Right renal pelvis (tissue), 4 donors: ENCODE measurements around the gene FAM118B. TPM values are rescaled to one million over a fixed set of nuclear protein-coding genes. Genes with fewer than 3 reads are reported as not detected.

Experiments
- DNase-seq, 4 donors: peaks; one replicate each; pipeline ENCODE4 v3.0.0-alpha.2; 2013; ENCODE audit warnings: low read depth in 4 of 4, low spot score in 3 of 4, missing footprints in 1 of 4
- polyA plus RNA-seq, 4 donors: library from polyadenylated mRNA; unstranded; fragments of 120-200 nt; gene quantifications; one replicate each; pipeline ENCODE4 v1.2.1, GENCODE V29; 2013; ENCODE audit not compliant: insufficient read length in 4 of 4

Gene FAM118B
- polyA plus RNA-seq, 4 donors = 27.3 to 32.9 (median 30.9) TPM

DNA sequence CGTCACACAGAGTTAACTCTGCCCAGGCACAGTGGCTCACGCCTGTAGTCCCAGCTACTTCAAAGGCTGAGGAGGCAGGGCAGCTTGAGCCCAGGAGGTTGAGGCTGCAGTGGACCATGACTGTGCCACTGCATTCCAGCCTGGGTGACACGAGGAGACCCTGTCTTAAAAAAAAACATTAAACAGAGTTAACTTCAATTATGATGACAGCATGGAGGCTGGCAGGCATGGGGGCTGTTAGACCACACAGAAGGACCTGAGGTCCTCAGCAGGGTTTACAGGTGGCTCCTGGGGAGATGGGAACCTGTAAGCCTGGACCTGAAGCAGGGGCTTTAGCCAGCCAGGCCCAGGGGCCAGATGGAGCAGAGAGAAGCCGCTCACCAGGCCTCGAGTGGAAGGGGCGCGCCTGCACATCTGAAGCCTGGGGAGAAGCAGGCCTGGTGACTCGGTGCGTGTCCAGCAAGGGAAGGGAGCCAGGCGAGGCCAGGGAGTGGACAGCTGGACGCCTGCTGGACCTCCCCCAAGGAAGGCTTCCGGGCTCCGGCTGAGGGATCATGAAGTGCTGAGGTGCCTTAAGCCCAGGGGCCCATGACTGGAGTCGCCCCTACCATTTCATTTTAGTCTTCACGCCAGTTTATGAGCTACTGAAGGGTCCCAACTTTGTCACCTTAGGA is 25.4 kb upstream of the FAM118B start:
- no peak for DNase-seq

DNA sequence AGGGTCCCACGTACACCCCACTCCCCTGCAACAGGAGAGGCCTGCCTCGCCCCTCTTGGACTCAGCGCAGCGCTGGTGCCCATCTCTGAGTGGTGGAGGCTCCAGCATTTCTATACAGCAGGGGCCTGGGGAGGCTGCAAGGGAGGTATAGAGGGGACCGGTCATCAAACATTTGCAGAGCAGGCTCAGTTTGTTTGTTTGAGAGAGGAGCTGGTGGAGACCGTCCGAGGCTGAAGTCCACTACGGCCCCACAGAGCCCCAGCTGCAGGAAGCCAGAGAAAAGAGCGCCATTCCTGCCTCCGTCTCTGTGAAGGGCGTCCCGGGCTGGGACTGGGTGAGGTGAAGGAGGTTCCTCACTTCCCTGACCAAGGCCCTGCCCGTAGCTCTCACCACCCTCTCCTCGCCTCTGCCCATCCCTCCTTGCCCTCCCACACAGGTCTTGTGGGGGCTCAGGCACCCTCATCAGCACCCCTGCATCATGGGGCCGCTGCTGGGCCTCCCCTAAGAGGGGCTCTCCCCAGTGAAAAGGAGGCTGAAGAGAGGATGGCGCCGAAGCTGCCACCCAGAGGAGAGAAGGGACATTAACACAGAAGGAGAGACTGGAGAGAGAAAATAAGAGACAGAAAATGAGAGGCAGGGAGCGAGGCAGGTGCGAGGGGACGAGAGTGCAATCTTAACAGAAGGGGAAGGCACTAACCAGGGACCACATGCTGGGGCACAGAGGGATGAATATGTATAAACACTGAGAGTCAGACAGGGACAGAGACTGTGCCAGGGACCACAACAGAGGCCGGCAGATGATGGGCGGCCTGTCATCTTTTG is 24.7 kb upstream of the FAM118B start:
- DNase-seq = no peak

DNA sequence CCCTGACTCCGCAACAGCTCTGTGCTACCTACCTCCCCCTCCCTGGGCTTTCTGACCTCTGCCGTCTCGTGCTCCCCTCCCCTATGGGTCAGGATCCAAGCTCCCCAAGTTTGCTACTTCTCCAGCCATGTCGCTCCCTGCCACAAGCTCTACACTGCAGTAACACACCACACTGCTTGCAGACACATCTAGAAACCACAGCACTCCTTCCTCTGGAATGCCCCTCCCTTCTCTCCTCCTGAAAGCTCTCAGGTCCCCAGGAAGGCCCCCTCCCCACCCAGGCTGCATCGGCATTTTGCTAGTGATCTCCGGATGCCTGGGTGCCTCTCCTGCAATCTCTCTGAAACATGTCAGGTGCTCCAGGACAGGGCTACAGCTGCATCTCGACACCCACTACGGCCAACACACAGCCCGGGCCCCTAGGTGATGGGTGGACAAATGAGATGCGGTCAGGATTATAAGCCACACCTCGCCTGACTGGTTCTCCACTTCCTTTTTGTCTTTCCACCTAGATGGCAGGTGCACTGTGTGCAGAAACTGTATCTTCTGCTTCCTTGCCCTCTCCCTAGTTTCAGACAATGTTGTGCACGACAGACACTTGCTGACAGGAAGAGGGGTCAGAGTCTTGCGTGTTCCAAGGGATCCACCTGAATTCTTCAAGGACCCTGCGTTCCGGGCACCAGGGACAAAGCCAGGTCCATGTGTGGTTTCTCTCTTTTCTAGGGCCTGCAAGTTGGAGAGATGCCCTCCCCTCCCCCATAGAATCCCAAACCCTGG is 23.1 kb upstream of the FAM118B start:
- DNase-seq = no peak

DNA sequence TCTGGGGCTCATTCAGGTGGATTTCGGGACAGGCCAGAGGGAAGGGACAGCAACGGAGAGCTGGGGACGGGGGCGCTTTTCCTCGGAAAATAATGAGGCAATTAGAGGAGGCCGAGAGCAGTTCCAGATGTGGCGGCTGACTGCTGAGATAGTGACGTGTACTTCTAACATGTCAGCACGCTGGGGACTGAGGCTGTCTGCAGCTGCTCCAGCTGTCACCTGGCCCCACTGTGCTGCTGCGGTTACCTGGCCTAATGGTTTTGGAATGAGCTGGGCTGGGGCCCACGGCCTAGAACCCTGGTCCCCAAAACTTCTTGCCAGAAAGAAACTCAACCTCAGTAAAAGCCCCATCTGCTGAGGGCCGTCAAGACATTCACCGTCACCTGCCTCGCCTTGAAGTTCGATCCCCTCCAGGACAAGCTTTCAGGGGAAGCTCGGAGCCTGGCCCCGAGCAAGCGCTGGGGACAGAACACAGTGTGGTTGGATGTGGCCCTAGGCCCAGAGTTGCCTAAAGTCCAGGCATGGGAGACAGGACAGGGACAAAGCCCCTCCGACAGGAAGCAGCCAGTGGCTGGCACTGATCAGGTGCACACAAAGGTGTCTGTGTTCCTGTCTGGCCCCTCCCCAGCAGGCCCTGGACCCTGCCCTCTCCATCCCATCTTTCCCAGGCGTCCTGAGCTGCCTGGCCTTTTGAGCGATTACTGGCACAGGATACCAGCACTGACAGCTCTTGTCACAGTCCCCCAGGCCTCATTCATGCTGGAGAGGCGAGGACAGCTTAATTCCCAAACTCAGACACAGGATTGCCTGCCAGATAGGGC is 22.3 kb upstream of the FAM118B start:
- no peak for DNase-seq

DNA sequence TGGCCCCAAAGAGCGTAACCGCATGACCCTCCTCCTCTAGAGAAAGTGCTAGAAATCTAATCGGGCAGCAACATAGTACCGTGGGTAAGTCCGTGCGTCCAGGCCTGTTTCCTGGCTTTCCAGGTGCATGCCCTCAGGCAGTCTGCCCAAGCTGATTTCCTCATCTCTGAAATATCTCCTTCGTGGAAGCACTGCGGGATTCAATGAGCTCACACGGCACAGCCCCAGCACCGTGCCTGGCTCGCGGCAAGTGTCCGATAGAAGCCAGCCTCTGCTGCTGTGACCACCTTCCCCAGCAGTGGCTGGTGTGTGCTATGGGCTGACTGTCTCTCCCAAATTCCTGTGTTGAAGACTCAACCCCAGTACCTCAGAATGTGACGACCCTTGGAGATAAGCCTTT is 20.8 kb upstream of the FAM118B start:
- no peak for DNase-seq

DNA sequence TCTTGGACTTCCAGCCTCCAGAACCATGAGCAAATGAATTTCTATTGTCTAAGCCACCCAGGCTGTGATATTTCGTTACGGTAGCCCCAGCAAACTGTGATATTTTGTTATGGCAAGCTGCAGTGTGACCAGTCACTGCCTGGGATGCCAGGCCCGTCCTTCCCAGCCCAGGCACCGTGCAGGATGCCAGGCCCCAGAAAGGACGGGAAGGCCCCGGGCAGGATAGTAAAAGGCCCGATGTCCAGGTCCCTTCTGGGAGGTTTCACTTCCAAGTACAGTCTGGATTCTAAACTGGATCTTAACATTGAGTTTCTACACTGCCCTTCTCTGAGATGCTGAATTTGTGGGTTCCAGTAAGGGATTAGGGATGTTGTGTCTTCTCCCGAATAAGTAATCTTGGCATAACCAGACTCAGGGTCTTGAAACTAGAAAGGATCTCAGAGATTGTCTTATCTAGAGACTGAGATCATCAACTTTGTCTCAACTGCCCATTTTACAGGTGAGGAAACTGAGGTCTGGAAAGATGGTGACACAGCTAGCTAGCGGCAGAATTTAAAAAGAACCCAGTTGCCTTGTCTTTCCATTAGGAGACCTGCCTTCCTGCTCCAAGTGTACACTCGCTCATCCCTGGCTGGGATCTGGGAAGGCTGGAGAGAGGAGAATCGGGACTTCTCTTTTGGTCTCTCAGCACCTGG is 20.1 kb upstream of the FAM118B start:
- DNase-seq = no peak

DNA sequence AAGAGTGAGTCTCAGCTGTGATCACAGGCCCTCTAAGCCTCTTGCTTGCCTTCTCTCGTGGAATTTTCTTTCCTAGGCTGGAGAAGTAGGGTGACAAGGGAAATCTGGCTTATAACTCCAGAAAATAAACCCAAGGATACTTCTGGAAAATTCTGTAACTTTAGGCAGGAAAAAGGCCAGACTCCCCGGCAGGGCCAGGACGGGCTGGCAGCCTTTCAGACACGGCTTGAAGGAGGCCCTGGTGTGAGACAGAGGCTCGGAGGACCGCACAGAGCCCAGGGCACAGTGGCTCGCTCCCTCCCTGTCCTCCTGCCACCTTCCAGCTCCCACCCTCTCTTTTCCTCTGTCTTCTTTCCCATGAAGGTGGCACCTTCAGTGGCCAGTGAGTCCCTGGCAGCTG is 19.2 kb upstream of the FAM118B start:
- DNase-seq = no peak

DNA sequence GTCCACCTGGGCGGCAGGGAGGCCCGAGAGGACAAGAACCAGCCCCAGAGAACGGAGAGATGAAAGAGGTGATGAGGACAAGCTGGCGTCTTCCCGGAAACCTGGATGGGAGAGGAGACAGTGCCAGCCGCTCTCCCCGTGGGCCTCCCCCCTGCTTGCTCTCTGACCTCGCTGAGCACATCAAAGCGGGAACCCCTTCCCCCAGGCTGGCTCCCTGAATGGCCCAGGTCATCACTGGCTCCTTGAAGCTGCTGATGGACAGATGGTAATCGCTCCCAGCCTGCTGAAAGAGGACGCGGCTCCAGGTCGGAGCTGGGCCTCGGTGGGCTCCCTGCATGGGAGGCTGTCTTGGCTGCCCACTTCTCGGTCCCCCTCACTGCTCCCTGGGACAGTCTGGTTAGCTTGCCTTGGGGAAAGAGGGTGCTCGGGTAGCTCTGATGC is 18.5 kb upstream of the FAM118B start:
- no peak for DNase-seq

DNA sequence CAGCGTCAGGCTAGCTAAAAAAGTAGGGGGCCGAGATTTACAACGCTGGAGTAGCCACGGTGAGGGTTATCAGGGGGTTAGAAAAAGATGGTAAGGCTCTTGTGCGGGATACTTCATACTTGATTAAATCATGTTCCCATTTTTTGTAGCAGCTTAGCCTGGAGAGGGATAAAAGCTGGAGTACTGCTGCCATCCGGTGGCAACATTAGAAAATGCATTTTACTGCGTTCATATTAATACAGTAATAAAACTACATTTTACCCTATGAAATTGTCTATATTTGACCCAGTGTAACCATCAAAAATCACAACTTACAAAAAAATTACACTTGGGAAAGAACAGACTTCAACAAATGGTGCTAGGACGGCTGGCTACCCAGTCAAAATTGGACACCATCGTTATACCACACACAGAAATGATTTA is 17.4 kb upstream of the FAM118B start:
- no peak for DNase-seq

DNA sequence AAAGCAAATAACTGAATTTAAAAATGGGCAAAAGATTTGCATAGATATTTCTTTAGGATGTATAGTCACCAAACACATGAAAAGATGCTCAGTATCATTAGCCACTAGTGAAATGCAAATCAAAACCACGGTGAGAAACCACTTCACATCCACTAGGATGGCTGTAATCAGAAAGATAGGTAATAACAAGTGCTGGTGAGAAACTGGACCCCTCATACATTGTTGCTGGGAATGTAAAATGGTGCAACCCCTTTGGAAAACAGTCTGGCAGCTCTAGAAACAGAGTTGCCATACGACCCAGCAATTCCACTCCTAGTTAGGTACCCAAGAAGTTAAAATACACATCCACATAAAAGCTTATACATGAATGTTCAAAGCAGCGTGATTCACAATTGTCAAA is 16.5 kb upstream of the FAM118B start:
- DNase-seq = no peak

DNA sequence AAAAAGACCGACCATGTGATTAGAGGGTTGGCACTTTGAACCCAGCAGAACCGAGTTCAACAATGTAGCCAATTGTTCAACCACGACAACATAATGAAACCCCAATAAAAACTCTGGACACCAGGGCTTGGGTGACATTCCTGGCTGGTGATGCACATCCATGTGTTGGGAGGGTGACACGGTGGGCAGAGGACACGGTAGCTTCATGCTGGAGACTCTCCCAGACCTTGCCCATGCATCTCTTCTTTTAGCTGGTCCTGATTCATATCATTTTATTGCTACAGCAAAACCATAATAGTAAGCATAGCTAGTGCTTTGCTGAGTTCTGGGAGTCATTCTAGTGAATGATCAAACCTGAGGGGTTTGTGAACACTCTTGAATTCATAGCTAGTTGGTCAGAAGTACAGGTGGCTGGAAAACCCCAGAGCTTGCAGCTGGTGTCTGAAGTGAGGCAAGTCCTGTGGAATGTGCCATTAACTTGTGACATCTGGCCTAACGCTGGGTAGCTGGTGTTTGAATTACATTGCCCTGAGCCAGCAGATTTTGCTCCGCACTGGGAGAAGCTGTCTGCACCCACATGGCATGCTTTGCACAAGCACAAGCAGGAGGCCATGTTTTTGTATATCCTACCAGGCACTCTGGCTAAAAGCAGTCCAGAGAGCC is 14.2 kb upstream of the FAM118B start:
- no peak for DNase-seq

DNA sequence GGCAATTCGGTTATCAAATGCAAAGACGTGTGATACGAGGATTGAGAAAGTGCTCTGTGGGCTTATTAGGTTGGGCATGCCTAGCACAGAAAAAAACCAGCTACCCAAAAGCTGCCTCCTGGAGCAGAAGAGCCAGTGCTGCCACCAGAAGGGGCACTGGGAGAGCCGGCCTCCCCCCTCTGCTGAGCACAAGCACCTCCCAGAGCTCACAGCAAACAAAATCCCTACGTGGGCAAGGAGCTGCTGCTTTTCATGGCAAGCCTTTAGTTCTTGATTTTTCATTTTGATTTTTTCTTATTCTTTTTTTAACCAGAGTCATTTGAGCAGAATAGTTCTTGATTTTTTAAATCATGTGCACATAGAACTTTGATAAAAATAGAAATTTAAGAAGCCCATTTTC is 12.9 kb upstream of the FAM118B start:
- no peak for DNase-seq

DNA sequence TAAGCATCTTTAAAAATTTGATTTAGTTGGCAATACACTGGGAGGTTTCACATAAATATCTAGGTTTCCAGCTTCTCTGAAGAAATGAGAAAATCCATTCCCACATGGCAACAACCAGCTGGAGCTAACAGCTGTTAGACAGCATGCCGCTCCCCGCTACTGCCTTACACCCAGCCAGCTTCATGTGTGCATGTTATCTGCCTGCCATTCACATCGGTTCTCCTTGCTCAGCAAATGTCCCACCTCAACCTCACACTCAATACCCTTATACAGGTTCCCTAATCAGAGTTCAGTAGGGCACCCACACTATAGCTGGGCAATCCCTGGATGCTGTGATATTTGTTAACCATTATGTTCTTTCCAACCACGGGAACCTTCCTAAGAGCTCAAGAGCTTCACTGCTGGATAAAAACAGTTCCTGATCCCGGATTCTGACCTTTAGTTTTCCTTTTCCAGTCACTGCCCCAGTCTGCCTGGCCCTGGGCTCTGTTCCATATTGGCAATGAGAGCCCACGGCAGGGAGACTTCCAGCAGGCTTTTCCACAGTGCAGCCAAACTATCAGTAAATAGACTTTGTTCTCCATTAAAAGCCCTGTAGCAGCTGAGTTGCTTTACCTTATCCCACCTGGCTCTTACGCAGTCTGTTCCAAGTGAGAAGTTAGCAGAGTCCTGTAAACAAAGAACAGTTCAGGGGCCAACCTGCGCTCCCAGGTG is 8.8 kb upstream of the FAM118B start:
- no peak for DNase-seq

DNA sequence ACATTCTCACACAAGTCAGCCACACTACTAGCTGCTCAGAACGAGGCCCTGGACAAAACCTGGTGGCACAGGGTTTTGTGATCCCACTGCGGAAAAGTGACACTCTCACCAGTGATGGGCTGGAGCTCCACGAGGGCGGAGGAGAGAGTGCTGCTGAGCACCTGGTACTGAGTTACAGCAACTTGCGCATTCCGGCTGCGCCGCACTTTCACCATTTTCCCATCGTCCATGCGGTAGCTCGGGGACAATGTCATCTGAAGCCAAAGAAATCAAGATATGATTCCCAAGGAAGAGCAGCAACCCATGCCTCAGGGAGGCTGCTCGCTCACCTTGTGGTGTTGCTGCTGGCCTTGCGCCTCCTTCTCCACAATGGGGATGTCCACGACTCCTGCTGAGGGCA is 6.2 kb upstream of the FAM118B start:
- no peak for DNase-seq

DNA sequence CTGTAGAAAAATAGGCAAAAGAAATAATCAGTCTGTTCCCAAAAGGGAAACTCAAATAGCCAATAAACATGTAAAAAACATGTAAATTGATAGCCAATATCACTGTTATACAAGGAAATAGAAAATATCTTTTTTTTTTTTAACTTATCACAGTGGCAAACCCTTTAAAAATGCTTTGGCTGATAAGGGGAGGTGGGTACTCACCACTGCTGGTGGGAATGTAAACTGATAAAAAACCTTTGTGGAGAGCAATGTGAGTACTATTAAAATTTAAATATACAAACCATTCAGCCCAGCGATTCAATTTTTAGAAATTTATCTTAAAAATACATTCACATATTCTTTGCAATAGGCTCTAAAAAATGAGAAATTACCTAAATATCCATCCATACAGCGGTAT is 3.7 kb upstream of the FAM118B start:
- no peak for DNase-seq

DNA sequence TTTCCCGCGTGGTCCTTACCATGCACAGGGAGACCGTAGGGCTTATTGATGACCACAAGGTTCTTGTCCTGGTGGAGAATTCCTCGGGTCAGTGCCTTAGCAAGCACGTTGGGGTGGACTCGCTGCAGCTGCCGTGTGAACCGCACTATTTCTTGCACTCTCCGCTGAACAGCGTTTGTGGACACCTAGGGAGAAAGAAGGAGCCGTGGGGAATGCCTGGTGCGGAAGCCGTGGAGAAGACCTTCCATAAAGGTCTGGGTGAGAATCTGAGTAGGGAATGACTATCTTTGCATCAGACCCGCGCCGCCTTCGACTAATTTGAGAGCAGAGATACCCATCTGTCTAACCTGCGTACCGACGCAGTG is 729 bp upstream of the FAM118B start:
- no peak for DNase-seq

DNA sequence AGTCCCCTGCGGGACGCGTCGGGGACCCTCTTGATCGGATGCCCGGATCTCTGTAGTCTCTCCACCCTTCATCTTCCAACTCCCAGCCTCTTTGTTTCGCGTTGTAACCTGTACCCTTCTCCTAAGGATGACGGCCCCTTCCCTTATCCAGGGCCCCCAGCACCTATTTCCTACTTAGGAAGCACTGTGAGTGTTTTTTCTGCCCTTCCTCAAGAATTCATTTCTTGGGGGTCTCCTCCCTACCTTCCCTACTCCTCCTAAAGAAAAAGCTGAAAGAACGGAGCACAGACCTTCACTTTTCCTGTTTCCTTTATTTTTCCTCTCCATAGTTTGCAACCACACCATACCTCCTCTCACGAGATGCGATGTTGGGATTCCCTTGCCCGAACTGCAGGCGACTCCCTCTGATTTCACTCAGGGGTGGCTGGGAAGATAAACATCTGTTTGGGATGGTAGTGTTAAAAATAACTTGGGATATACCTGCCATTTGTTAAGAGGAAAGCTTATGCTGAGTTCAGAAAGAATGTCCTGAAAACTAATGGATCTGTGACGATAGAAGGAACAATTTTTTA is 593 bp downstream of the FAM118B start:
- no peak for DNase-seq

DNA sequence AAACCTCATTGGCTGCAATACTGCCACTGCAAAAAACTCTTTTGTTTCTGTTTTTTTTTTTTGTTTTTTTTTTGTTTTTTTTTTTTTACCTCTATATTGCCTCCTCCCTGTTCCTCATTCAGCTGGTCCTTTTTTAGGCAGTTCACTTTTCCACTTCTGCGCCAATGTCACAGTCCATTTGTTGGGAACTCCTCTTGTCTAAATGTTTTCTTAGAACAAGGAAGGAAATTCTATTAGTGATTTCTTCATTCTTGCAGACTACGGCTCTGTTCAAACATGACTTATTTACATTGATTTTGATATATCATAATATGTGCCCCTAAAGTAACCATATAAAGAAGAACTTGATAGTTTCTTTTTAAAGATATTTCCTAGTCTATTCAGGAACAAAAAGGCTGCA is 2.9 kb downstream of the FAM118B start:
- no peak for DNase-seq

DNA sequence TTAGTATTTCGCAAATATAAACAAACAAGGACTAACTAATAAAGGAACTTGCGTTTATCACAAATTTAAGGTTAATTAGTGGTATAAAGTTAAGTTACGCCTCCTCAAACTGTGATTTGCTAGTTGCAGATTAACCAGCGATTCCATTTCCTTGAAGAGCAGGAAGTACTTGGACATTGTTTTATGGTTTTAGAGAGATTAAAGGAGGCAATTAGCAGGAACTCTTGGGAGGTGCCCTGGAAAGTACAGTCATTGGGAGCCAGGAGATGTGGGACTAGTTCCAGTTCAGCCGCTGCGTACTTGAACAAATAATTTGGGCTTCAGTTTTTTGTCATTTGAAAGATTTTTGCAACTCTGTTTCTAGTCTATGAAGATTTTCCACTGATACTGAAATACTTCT is 3.3 kb downstream of the FAM118B start:
- DNase-seq = no peak
